ENCODE measurements around the gene EHD1. TPM values are rescaled to one million over a fixed set of nuclear protein-coding genes. Genes with fewer than 3 reads are reported as not detected.

Gene EHD1
- total and polyA plus RNA-seq, 10 donors, result 51.9 to 337 (median 162) TPM

- WGBS, 5 donors, result 89 to 99% (median 95%) methylated on average over 6 to 8 of the region's 8 CpGs
Observed at GRCh38 chr11:64884019-64884418, 5.6 kb upstream of the EHD1 start.

DNA sequence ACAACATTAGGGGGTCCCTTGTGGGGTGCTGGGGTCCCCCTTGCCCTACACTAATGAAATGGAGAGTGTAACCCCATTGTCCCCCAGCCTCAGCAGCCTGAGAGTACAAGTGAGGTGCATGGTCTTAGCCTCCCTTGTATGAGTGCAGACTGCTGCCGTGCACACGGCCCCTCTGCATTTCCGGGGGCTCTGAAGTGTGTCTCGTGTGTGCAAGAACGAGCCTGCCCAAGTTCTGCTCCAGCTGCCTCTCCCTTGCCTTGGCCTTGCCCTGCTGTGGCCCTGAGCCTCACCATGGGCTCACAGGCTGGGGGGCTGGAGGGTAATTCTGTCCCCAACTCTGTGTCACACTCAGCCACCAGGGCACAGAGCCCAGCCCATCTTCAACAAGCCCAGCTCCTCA lies 5.2 kb upstream of the EHD1 start:
- Histone ChIP-seq H3K27ac (peak overlapping the region in 2 of 8 donors; percentile 36 to 98), H3K9me3 (no peaks in the 10 kb centered on the region), H3K27me3 (replicated peaks in 1 of 7) (no peaks in the 10 kb centered on the region), H3K4me3 (no peak overlapping the region), H3K4me1 (peaks cover 33 to 90% (median 52%) of the 10 kb centered on the region in 6 donors), H3K36me3 (no peaks in the 10 kb centered on the region)
- WGBS, 5 donors, result 80 to 83% (median 81%) methylated on average over 5 of the region's 5 CpGs; no CpG with 5 or more reads in 2 of the 5 donors
- DNase-seq, result peak; percentile 71
- intact Hi-C loops (cut with DNase I; ENCODE audit: low total_unique reads), result no loop called here
- TF ChIP-seq, protein P1, sequence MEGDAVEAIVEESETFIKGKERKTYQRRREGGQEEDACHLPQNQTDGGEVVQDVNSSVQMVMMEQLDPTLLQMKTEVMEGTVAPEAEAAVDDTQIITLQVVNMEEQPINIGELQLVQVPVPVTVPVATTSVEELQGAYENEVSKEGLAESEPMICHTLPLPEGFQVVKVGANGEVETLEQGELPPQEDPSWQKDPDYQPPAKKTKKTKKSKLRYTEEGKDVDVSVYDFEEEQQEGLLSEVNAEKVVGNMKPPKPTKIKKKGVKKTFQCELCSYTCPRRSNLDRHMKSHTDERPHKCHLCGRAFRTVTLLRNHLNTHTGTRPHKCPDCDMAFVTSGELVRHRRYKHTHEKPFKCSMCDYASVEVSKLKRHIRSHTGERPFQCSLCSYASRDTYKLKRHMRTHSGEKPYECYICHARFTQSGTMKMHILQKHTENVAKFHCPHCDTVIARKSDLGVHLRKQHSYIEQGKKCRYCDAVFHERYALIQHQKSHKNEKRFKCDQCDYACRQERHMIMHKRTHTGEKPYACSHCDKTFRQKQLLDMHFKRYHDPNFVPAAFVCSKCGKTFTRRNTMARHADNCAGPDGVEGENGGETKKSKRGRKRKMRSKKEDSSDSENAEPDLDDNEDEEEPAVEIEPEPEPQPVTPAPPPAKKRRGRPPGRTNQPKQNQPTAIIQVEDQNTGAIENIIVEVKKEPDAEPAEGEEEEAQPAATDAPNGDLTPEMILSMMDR (IDR thresholded peaks at IDR 0.05 in 8 of 11, conservative IDR thresholded peaks at IDR 0.05 in 3 of 11), result no peak
- TF ChIP-seq POLR2AphosphoS5 (IDR thresholded peaks at IDR 0.05) (no peak), POLR2A (IDR thresholded peaks at IDR 0.05) (no peak)

More at GRCh38 chr11:64884019-64884418, 5.6 kb upstream of the EHD1 start:
- H3K27ac ChIP-seq, result peak overlapping the region in 2 of 8 donors; percentile 17 to 98
- H3K4me1 ChIP-seq, result peaks cover 33 to 92% (median 53%) of the 10 kb centered on the region in 6 donors
- H3K4me3 ChIP-seq, result no peak overlapping the region
- DNase-seq, result peak; percentile 69
- H3K27me3 ChIP-seq (replicated peaks in 1 of 7), result no peaks in the 10 kb centered on the region
- H3K36me3 ChIP-seq, result no peaks in the 10 kb centered on the region
- TF ChIP-seq POLR2AphosphoS5 (IDR thresholded peaks at IDR 0.05) (no peak), POLR2A (IDR thresholded peaks at IDR 0.05) (no peak)
- TF ChIP-seq, protein P1 (IDR thresholded peaks at IDR 0.05 in 8 of 11, conservative IDR thresholded peaks at IDR 0.05 in 3 of 11), result no peak
- intact Hi-C loops (cut with DNase I; ENCODE audit: low total_unique reads), result no loop called here
- no peaks in the 10 kb centered on the region for H3K9me3 ChIP-seq

- H3K4me1 ChIP-seq, result peaks cover 23 to 85% (median 44%) of the 10 kb centered on the region in 6 donors
Observed at GRCh38 chr11:64882243-64882642, 3.8 kb upstream of the EHD1 start.

GRCh38 chr11:64881476-64881875 lies 3.1 kb upstream of the EHD1 start:
- intact Hi-C loops (cut with DNase I; ENCODE audit: low total_unique reads), result no loop called here
- Histone ChIP-seq H3K27me3 (replicated peaks in 1 of 7) (no peaks in the 10 kb centered on the region), H3K27ac (peak overlapping the region in 5 of 8 donors; percentile 93 to 98 (median 96)), H3K36me3 (peaks cover 0 to 5% (median 0%) of the 10 kb centered on the region in 6 donors), H3K9me3 (no peaks in the 10 kb centered on the region), H3K4me1 (peaks cover 24 to 87% (median 50%) of the 10 kb centered on the region in 6 donors), H3K4me3 (no peak overlapping the region)
- TF ChIP-seq POLR2AphosphoS5 (IDR thresholded peaks at IDR 0.05) (no peak), POLR2A (IDR thresholded peaks at IDR 0.05) (no peak)
- TF ChIP-seq, protein P1 (IDR thresholded peaks at IDR 0.05 in 8 of 11, conservative IDR thresholded peaks at IDR 0.05 in 3 of 11), result no peak
- DNase-seq, result peak; percentile 66
- 81 to 89% (median 84%) methylated on average over 7 to 8 of the region's 8 CpGs for WGBS, 5 donors

More at GRCh38 chr11:64882243-64882642, 3.8 kb upstream of the EHD1 start:
- H3K27me3 ChIP-seq (replicated peaks in 1 of 7), result no peaks in the 10 kb centered on the region
- H3K4me3 ChIP-seq, result no peak overlapping the region
- DNase-seq, result no peak
- intact Hi-C loops (cut with DNase I; ENCODE audit: low total_unique reads), result no loop called here
- TF ChIP-seq POLR2A (IDR thresholded peaks at IDR 0.05) (no peak), POLR2AphosphoS5 (IDR thresholded peaks at IDR 0.05) (no peak)
- TF ChIP-seq, protein P1 (IDR thresholded peaks at IDR 0.05 in 8 of 11, conservative IDR thresholded peaks at IDR 0.05 in 3 of 11), result no peak
- peak overlapping the region in 4 of 8 donors; percentile 10 to 98 (median 96) for H3K27ac ChIP-seq
- WGBS, 5 donors, result 87 to 90% (median 88%) methylated on average over 4 to 5 of the region's 5 CpGs
- H3K9me3 ChIP-seq, result no peaks in the 10 kb centered on the region
- H3K36me3 ChIP-seq, result no peaks in the 10 kb centered on the region
